Hematopoietic multipotent progenitor cell treated with erythropoietin and hydrocortisone succinate and interleukin-3 and kit ligand, for 8 days (in vitro differentiated cells): ENCODE data around the gene JAZF1.

ENCODE experiments used
- DNase-seq: peaks from one replicate; pipeline ENCODE4 v3.0.0-alpha.2; 2015

Gene JAZF1

GRCh38 chr7:28165261-28165660 lies 15.3 kb downstream of the JAZF1 start:
- no peak for DNase-seq

GRCh38 chr7:28163949-28164348 lies 16.6 kb downstream of the JAZF1 start:
- peak; percentile 64 for DNase-seq

GRCh38 chr7:28161331-28161730 lies 19.3 kb downstream of the JAZF1 start:
- no peak for DNase-seq

- no peak for DNase-seq
These were observed 20.0 kb downstream of the JAZF1 start for GRCh38 chr7:28160551-28160991.

GRCh38 chr7:28157831-28158416 lies 22.7 kb downstream of the JAZF1 start:
- peak; percentile 86 for DNase-seq

GRCh38 chr7:28157076-28157745 lies 23.4 kb downstream of the JAZF1 start:
- DNase-seq = peak; percentile 87

- DNase-seq = no peak
These were observed 24.2 kb downstream of the JAZF1 start for GRCh38 chr7:28156401-28156800.

- no peak for DNase-seq
These were observed 24.6 kb downstream of the JAZF1 start for GRCh38 chr7:28155964-28156363.

GRCh38 chr7:28155019-28155660 lies 25.5 kb downstream of the JAZF1 start:
- DNase-seq = no peak

- no peak for DNase-seq
These were observed 28.0 kb downstream of the JAZF1 start for GRCh38 chr7:28152594-28152993.

GRCh38 chr7:28151965-28152364 lies 28.6 kb downstream of the JAZF1 start:
- no peak for DNase-seq

- no peak for DNase-seq
These were observed 31.1 kb downstream of the JAZF1 start for GRCh38 chr7:28149291-28150101.

- no peak for DNase-seq
These were observed 34.7 kb downstream of the JAZF1 start for GRCh38 chr7:28145931-28146330.

GRCh38 chr7:28145090-28145626 lies 35.4 kb downstream of the JAZF1 start:
- DNase-seq = no peak

GRCh38 chr7:28144266-28144665 lies 36.3 kb downstream of the JAZF1 start:
- no peak for DNase-seq

- peak; percentile 31 for DNase-seq
These were observed 37.9 kb downstream of the JAZF1 start for GRCh38 chr7:28142650-28143049.

GRCh38 chr7:28140979-28141378 lies 39.6 kb downstream of the JAZF1 start:
- DNase-seq = no peak

GRCh38 chr7:28138837-28139236 lies 41.8 kb downstream of the JAZF1 start:
- no peak for DNase-seq

- DNase-seq = no peak
These were observed 43.1 kb downstream of the JAZF1 start for GRCh38 chr7:28137463-28137862.

- DNase-seq = no peak
These were observed 43.7 kb downstream of the JAZF1 start for GRCh38 chr7:28136885-28137284.

GRCh38 chr7:28136420-28136819 lies 44.2 kb downstream of the JAZF1 start:
- no peak for DNase-seq

GRCh38 chr7:28135760-28136159 lies 44.8 kb downstream of the JAZF1 start:
- DNase-seq = no peak

- DNase-seq = peak; percentile 39
These were observed 45.3 kb downstream of the JAZF1 start for GRCh38 chr7:28135315-28135714.
